8988T (cell line): Measurements from ENCODE around the gene DHRS13.
"Not testable (repeated sequence)": the region's sequence is repeated elsewhere in the genome, so short reads cannot be mapped to it uniquely, and the experiment has no call there.

Experiments
- DNase-seq: peaks from one replicate; pipeline ENCODE4 v3.0.0; 2011

DHRS13 gene

DNA sequence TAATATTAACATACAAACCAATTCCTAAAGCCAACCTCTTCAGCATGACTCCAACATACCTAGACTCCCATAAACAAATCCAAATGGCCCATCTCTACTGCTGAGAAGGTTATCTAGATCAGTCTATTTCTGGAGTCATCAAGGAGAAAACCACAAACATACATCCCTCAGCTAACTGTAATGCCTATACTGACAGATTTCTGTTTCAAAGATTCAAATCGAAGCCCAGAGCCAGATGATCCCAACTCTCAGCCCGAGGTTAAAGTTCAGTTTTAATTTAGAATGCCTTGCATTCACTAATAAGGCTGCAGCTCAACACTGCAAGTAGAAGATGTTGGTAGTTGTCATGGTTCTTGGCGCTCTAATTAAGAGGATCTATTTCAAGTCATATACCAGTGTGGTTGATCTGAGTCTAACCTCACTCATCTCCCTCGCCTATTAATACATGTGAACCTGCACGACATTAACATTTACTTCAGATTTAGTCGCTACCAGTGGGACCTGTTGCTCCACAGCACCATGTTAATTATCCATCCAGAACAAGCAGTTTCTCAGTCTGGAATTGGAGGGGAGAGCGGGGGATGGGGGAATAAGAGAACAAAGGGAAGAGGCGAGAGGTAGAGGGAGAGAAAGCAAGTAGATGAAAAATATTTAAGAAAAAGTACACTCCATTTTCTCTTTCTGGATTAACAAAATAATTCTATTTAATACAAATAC, 33.0 kb upstream of the DHRS13 start:
- no peak for DNase-seq

DNA sequence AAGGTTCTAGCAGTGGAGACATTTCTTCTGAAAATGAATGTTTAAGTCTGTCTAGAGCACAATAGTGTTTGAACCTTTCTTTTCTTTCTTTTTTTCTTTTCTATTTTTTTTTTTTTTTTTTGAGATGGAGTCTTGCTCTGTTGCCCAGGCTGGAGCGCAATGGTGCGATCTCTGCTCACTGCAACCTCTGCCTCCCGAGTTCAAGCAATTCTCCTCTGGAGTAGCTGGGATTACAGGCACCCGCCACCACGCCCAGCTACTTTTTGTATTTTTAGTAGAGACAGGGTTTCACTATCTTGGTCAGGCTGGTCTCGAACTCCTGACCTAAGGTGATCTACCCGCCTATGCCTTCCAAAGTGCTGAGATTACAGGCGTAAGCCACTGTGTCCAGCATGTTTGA, 31.6 kb upstream of the DHRS13 start:
- DNase-seq: not testable (repeated sequence)

DNA sequence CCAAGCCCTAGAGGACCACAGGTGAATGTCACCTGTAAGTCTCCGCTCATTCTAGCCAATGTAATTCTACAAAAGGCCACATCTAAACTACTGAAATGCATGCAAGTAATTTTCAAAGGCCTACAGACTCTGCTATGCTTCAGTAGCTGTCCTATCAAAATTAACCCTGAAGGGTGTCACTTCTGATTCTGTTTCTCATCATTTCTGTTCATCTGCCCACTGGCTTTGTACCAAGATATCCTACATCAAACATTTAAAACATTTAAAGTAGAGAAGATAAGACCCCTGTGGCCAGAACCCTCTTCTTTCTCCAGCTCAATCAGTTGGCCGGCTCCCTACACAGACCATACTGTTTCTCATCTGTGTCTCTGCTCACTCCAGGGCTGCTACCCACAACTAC, 26.9 kb upstream of the DHRS13 start:
- no peak for DNase-seq

DNA sequence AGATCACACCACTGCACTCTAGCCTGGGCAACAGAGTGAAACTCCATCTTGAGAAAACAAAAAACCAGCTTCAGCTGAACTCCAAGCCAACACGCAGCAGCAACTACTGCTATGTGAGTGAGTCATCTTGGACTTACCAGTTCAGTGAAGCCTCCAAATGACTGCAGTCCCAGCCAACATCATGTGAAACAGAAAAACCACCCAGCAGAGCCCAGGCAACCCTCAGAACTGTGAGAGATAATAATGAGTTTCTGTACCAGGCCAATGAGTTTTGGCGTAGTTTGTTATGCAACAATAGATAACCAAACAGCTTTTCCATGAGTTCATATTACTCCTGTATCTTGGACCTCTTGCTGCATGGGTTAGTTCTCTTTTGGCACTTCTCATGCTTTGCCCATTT, 25.2 kb upstream of the DHRS13 start:
- no peak for DNase-seq

DNA sequence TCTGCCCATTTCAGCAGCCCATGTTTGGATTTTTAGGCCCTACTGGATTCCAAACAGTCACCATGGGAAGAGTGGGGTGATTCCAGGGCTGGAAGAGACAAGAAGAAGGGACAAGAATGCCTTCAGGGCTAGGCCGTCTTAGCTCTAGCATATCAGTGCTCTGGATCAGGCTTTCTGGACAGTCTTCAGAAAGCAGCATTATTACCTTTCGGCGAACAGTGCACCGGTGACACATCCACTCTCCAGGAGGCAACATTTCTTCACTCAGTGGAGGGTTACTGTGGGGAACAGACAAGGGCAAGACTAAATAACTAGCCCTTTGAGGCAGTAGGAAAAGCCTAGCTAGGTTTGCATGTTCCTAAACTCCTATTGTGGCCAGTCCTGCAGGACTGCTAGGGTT, 23.9 kb upstream of the DHRS13 start:
- DNase-seq: no peak

DNA sequence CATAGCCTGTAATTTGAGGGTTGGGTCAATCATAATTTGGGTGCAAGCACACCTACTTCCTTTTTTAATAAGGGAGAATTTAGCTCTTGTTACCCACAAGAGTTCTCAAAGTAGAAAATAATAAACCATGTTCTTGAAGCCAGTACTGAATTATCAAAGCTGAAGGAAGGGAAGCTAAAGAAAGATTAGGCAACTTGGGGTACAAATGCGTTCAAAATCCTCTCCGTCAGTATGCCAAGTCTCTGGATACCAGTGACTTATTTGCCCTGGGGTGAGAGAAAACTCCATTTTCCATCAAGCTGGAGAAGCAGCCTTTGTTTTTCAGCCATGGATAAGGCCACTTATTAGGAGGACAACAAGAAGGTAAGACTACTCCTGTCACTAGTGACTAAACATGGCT, 23.5 kb upstream of the DHRS13 start:
- DNase-seq: no peak

DNA sequence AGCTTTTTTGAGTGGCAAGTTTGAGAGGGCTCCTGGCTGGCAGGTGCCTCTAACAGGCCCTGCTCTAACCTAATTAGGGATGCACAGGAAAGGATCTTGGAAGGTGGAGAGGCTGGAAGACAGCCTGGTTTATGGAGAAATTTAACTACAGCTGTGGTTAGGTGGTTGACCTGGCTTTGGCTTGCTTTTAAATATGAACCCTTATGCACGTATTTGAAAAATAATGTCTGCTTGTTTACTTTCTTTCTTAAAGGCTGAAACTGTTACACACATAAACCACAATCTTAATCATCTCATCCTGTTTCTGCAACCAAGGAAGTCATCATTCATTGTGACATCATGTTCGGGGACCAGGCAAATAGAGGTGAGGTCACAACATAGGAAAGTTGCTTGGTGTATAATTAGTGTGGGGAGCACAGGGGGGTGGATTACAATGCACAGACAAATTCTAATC, 23.1 kb upstream of the DHRS13 start:
- DNase-seq: no peak

DNA sequence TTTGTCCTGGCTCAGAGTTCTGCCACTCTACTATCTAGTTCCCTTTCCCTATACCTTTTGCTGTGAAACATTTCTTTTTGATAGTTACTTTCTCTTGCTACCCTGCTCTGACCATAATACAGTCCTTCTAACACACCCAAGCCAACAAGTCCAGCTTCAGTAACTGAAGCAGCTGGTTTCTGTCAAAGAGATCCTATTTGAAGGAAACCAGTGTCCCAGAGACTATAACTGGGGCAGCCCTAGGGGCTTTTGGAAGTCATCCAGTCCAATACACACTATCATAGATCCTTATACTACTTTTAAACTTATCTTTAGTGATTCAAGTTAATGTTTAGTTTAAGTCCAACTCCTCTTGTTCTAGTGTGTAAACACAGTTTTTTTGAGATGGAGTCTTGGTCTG, 17.3 kb upstream of the DHRS13 start:
- DNase-seq: no peak

DNA sequence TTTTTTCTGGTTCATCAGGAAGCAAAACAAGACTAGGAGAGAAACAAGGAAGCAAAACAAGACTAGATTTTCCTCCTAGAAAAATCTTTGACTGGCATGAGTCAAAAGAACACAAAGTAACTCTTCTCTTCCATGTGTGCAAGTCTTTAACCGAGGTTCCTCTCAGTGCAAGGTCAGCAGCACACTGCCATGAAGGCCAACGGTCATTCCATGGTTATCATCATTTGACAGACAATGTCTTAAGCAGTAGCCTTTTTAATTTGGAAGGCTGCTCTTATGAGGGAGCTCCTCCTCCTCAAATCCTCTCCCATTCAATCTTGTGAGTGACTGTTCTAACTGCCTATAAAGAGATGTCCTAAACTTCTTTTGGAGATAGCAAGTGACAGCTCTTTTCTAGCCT, 15.4 kb upstream of the DHRS13 start:
- no peak for DNase-seq

DNA sequence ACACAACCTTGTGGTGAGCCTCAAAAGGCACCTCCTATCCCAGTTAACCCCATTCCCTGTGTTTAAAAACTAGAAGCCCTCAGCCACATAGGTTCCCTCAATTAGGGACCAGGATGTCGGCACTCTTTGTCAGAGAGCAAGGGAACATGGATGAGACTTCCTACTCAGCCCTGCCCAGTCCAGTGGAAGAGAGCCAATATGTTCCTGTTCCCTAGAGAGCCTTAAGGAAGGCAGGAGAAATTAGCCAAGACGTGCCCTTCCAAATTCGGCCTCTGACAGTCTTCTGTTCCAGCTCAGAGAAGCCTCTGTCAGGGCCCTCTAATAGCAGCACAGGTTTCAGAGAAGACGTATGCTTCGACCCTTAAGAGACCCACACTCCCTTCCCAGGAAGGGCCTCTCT, 14.6 kb upstream of the DHRS13 start:
- DNase-seq: no peak

DNA sequence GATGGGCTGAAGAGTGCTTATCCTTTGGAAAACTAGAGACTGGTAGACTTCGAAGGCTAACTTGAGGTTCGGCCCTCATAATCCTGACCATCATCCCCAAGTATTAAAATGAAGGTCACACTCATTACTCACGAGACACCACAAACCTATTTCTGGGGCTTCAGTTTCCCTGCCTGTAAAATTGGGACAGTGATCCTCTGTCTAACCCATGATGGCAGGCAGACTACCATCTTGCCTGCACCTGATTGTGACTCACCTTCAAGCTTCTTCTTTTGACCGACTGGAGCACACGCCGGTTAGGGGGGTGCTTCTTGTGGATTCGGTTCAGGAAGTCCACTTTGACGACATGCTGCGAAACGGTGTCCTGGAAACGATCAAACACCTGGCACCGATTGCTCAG, 14.2 kb upstream of the DHRS13 start:
- no peak for DNase-seq

DNA sequence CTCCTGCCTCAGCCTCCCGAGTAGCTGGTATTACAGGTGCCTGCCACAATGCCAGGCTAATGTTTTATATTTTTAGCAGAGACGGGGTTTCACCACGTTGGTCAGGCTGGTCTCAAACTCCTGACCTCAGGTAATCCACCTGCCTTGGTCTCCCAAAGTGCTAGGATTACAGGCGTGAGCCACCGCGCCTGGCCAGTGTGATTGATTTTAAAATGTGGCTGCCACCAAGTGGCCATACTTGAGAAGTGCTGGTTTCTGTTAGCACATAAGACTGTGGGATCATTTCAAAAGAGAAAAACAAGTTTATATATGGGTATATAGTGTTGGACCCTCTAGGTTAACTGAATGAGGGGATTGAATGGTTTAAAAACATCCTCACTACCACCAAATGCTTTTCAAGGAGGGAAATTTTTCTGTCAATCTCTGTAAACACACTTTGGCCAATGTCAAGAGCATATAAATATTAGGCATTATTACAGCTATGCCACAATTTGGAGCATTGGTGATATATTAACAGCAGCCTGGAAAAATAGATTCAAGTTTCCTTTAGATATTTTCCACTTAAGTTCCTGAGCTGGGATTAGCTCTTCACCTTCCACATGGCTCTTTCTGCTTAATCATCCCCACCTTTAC, 13.5 kb upstream of the DHRS13 start:
- DNase-seq: no peak

DNA sequence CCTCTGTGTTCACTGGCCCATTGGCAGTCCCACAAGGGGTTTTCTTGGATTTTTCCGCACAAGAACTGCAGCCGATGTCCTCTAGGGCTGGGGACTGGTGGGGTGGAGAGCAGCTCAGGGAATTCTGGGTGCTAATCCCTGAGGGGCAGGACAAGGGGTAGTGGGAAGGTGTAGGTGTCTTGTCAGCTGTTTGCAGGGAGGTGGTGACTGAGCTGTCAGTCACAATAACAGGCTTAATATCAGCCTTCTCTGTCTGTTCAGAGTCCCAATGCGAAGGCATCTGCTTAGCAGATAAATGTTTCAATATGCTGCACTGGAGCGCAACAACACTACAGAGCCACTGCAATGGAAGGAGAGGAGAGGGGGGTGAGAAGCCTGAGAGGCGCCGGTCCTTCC, 10.1 kb upstream of the DHRS13 start:
- no peak for DNase-seq

DNA sequence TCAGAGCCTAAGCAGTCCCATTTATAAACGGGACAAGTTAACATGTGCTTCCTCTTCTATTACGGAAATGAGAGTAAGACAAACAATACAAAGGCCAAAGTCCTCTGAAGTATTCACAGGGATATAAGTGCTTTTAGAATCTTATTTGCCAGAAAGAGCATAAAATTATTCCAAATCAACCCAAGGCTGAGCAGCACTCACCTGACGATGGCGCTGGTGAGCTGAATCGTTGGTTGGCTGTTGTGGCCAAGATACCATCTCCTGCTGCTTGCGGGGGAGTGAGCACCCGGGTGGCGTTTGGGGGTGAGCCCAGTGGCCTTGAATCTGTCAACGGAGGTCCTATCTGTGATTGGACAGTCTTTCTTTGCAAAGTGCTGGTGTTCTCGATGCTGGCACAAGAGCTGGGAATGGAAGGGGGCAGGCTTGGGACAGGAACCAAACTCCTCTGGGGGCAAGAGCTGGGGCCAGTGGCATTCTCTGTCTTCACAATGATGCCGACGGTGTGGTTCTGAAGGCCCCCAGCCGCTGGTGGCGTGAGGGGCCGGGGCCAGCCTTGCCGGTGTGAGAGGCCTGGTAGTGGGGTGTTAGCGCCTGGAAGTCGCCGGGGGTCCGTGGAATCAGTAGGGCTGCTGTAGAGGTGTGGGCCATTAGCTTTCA, 9.5 kb upstream of the DHRS13 start:
- no peak for DNase-seq

DNA sequence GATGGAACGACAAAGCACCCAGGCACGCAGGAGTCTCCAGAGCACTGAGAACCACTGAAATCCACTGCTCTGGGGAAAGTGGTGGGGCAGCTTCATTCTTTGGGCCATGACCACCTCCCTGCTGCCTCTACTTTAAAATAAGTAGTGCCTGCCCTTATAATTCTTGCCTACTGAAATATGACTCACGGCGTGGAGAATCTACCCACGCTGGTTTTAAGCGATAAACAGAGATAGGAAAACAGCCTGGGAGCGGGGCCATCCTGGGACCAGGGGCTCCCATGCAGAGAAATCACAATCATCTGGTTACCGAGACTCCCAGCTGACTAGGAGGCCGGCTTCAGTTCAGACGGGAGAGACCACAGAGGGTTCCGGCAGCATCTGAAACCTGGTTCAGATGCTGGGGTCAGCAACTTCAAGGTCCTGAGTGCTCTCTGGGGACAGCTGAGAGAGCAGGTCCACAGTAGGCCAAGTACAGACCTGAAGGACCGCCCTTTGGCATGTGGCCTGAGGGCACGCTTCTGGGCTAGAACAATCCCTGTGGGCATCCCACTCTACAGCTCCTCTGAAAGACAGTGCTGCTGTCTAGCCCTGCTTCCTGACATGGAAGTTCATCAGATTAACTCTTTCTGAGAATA, 8.6 kb upstream of the DHRS13 start:
- no peak for DNase-seq

DNA sequence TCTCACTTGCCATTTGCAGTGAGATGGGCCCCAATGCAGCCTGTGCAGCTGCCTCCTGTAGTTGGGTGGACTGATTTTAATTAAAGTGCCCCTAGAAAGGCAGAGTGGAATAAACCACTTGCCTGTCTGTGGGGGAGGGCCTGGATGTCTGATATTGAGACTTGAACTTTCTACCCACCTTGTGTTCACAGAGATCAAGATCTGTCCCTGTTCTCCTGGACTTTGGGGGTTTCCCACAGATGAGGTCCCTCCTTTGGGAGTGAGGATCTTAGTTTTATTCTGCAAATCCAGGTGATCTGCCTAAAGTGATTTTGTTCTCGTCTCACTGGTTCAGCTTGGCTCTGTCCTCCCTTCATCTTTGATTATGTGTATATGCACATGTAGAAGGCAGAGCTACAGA, 7.7 kb upstream of the DHRS13 start:
- DNase-seq: no peak

DNA sequence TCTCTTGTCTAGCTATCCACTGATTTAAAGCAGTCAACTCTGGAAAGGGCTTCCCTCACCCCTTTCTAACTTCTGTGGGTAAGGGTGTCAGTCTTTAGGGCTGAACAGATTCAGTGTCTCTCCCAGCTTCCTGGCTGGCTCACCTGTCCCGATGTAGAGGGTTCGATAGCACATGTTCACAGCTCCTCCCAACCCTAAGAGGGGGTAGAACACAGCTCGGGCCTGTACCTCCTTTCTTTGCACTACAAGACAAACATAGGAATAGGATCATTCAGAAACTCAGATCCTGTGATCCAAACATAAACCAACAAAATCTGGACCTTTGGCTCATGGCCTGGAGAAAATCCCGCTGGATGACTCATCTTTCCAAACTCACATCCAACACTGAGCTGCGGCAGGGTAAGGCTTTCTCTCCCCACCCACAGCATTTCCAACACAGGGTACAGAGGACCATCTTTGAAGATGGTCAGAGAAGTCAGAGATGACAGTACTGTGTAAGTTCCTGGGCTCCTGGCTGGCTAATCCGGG, 5.8 kb upstream of the DHRS13 start:
- DNase-seq: no peak

DNA sequence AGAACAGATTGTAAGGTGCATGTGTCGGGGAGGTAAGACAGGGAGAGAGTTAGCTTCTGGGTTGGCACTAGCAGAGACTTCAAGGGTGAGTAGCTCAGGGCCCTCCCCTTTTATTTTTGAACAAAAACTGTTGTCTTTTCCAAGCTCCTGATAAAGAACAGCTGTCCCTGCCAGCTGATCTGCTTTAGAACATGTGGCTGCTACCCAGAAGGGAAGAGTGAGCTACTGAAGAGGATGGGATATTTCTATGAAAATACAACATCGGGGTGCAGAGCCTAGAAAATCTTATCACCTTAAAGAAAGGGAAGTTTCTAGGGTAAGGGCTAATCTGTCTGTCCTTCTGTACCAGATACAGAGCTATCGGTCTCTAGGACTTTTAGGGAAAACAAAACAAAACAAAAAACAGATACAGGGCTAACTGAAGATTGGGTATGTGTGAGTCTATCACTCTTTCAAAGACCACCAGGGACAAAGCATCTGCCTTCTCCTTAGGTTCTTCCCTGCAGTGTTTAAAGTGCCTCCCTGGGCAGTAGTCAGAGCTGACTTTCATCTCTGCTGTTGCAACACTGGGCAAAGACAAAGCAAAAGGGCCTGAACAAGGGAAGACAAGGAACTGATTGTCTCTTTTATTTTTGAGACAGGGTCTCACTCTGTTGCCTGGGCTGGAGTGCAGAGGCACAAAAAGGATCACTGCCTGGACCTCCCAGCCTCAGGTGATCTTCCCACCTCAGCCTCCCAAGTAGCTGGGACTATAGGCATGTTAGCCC, 5.0 kb upstream of the DHRS13 start:
- peak; percentile 5 for DNase-seq

DNA sequence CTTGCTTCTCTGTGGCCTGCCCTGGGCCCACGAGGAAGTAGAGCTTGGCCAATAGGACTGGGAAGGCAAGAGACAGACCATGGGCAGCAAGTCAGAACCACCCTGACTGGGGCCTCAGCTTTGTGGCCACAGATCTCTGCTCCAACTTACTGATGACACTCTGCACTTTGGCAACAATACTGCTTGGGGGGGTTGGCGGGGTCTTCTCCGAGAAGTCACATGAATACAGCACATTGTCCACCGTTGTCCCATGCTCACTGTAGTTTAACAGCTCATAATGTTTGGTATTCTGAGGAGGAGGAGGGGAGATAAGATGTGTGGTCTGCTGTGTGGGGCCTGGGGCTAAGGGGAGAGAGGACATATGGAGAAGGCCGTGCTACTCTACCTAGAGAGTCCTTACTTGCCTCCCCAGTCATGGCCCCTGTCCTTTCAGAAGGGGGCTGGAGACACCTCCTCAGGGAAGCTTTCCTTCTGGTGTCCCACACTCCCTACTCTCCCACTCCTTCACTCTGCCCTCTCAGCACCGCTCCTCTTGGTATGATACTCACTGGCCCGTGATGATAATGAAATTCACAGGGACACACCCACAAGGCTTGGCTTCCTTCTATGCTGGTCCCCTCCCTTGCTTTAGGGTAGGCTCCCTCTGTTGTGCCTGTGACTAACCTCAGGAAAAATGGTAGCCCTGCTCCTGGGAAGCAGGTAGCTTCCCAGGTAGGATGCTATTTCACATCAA, 4.0 kb upstream of the DHRS13 start:
- peak; percentile 13 for DNase-seq

DNA sequence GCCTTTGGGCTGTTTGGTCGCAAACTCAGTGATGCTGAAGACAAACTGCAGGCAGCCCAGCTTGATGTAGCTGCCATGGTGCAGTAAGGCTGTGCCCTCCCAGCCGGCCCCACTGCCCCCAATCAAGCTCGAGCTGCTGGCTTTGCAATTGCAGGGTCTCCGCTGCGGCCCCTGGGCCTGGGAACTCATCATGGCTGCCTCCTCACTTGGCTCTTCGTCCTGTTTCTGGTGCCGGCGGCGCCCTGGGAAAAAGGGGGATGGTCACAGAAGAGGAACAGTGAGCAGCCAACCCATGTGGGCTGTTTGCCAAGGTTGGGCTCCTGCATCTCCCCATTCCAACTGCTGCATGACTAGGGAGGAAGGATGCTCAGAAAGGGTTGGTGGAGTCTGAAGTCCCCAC, 3.4 kb upstream of the DHRS13 start:
- DNase-seq: peak; percentile 16

DNA sequence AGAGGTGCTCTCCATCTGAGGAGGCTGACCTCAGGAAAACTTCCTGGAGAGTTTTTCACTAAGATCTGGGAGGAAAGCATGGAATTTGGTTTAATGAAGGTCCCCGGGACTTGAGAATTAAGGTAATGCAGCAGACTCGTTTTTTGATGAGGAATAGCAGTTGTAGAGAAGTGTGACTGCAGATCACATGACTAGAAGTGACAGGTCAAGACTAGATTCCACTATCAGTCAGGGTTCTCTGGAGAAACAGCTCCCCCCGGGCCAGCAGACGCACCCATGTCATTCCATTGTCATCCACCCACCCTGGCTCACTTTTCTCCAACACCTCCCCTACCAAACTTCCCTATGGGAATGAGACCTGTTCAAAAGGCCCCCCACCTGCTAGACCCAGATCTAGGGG, 1.9 kb upstream of the DHRS13 start:
- DNase-seq: no peak

DNA sequence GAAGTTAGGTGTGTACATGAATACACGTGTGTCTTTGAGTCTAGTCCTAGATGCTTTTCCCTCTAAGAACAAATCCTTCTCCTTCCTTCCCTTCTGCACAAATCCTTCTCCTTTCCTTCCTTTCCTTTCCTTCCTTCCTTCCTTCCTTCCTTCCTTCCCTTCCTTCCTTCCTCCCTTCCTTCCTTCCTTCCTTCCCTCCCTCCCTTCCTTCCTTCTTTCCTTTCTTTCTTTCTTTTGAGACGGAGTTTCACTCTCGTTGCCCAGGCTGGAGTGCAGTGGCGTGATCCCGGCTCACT, 615 bp upstream of the DHRS13 start:
- DNase-seq: not testable (repeated sequence)
